ENCODE results near the gene SPPL3.
"Not testable (repeated sequence)": the region's sequence is repeated elsewhere in the genome, so short reads cannot be mapped to it uniquely, and the experiment has no call there.

SPPL3 gene, protein sequence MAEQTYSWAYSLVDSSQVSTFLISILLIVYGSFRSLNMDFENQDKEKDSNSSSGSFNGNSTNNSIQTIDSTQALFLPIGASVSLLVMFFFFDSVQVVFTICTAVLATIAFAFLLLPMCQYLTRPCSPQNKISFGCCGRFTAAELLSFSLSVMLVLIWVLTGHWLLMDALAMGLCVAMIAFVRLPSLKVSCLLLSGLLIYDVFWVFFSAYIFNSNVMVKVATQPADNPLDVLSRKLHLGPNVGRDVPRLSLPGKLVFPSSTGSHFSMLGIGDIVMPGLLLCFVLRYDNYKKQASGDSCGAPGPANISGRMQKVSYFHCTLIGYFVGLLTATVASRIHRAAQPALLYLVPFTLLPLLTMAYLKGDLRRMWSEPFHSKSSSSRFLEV

GRCh38 chr12:120904197-120904773, at the start of gene SPPL3:
TSS of gene SPPL3 (minus strand) at chr12:120904358. CDS start at chr12:120903867, 491 bp downstream.
- peak; percentile 98 for DNase-seq

DNA sequence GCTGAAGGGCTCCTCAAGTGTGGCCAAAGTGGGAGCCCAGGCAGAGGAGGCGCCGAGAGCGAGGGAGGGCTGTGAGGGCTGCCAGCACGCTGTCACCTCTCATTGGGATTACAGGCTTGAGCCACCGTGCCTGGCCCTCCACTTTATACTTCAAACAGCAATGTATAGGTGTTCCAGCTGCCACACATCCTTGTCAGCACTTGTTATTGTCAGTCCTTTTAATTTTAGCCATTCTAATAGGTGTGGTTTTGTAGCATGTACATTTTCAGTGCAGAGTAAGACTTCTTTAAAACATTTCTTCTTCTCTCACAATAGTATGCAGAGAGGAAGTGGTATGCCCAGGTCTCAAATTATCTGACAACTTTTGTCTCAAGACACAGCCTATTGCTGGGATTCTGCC, 46.6 kb upstream of the SPPL3 start:
- no peak for DNase-seq

- DNase-seq: not testable (repeated sequence)
Observed at GRCh38 chr12:120950260-120950799, 46.2 kb upstream of the SPPL3 start.

DNA sequence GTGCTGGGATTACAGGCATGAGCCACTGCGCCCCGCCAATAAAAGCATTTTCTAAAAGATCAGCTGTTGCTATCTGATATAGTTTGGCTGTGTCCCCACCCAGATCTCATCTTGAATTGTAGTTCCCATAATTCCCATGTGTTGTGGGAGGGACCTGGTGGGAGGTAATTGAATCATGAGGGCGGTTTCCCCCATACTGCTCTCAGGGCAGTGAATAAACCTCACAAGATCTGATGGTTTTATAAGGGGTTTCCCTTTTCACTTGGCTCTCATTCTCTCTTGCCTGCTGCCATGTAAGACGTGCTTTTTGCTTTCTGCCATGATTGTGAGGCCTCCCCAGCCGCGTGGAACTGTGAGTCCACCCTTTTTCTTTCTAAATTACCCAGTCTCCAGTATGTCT, 41.4 kb upstream of the SPPL3 start:
- not testable (repeated sequence) for DNase-seq

GRCh38 chr12:120944645-120945217, 40.6 kb upstream of the SPPL3 start:
- DNase-seq: peak; percentile 86

DNA sequence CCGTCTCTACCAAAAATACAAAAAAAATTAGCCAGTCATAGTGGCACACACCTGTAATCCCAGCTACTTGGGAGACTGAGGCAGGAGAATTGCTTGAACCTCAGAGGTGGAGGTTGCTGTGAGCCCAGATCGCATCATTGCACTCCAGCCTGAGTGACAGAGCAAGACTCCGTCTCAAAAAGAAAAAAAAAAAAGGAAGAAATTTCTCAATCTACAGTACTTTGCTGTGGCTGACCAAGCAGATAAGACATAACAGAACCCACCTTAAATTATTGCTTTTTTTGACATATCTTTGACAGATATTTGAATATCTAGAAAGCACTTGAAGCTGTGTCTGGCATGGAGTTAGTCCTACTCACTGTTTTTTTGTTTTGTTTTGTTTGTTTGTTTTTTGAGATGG, 39.3 kb upstream of the SPPL3 start:
- no peak for DNase-seq

GRCh38 chr12:120941846-120942405, 37.8 kb upstream of the SPPL3 start:
- DNase-seq: no peak

- no peak for DNase-seq
Observed at GRCh38 chr12:120941412-120941811, 37.3 kb upstream of the SPPL3 start.

DNA sequence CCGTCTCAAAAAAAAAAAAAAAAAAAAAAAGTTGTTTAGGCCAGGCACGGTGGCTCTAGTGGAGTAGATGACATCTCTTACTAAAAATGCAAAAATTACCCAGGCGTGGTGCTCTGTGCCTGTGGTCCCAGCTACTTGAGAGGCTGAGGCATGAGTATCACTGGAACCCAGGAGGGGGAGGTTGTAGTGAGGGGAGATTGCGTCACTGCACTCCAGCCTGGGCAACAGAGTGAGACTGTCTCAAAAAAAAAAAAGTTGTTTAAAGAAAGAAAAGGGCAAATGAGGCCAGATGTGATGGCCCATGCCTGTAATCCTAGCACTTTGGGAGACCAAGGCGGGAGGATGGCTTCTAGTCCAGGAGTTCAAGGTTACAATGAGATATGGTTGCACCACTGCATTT, 36.6 kb upstream of the SPPL3 start:
- DNase-seq: no peak

DNA sequence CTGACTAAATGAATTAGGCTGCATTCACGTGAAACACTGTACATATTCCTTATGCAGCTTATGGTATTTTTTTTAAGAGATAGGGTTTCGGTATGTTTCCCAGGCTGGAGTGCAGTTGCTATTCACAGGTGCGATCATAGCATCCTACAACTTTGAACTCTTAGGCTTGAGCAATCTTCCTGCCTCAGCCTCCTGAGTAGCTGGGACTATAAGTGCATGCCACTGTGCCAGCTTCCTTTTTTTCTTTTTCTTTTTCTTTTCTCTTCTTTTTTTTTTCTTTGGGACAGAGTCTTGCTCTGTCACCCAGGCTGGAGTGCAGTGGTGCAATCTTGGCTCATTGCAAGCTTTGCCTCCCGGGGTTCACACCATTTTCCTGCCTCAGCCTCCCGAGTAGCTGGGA, 35.8 kb upstream of the SPPL3 start:
- DNase-seq: no peak

- DNase-seq: no peak
Observed at GRCh38 chr12:120939523-120939922, 35.4 kb upstream of the SPPL3 start.

GRCh38 chr12:120938496-120938895, 34.3 kb upstream of the SPPL3 start:
- no peak for DNase-seq

DNA sequence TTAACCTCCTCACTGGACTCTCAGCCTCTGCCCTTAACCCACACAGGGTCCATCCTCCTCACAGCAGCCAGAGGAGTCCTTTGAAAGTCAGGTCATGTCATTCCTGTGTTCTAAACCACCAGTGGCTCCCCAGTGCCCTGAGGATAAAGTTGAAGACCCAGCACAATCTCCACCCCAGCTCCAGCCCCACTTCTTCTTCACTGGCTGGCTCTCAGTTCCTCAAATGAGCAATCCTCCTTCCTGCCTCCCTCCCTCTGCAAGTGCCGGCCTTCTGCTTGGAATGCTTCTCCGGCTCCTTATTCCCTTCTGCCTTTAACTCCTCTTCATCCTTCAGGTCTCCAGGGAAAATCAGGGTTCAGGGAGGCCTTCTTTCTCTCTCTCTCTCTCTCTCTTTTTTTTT, 32.0 kb upstream of the SPPL3 start:
- no peak for DNase-seq

DNA sequence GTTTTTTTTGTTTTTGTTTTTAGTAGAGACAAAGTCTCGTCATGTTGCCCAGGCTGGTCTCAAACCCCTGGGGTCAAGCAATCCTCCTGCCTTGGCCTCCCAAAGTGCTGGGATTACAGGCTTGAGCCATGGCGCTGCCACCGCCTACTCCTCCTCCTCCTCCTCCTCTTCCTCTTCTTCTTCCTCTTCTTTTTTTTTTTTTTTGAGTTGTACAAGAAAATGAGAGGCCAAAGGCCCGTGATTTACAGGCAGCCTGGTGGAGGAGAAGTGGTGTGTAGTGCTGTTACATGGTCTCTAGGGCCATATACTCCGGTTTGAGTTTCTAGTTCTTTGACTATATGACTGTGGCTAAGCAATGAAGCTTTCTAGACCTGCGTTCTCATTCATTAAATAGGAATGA, 29.6 kb upstream of the SPPL3 start:
- no peak for DNase-seq

- no peak for DNase-seq
Observed at GRCh38 chr12:120932956-120933526, 28.9 kb upstream of the SPPL3 start.

DNA sequence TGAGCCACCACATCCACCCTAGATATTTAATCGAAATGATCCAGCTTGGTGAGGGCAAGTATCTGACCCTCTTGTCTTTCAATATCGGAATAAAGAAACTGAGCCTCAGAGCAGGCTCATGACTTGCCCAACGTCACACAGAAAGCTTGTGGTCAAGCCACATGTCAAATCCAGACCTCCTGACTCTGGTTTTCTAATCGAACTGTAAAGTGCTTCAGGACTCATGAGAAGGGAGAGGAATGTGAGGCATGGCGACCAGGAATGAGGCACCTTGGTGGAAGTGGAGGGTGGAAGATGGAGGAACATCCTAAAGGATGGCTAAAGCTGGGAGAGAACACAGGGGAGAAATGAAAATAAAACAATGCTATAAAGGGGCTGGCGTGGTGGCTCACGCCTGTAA, 27.9 kb upstream of the SPPL3 start:
- no peak for DNase-seq

GRCh38 chr12:120930032-120930431, 25.9 kb upstream of the SPPL3 start:
- DNase-seq: no peak

DNA sequence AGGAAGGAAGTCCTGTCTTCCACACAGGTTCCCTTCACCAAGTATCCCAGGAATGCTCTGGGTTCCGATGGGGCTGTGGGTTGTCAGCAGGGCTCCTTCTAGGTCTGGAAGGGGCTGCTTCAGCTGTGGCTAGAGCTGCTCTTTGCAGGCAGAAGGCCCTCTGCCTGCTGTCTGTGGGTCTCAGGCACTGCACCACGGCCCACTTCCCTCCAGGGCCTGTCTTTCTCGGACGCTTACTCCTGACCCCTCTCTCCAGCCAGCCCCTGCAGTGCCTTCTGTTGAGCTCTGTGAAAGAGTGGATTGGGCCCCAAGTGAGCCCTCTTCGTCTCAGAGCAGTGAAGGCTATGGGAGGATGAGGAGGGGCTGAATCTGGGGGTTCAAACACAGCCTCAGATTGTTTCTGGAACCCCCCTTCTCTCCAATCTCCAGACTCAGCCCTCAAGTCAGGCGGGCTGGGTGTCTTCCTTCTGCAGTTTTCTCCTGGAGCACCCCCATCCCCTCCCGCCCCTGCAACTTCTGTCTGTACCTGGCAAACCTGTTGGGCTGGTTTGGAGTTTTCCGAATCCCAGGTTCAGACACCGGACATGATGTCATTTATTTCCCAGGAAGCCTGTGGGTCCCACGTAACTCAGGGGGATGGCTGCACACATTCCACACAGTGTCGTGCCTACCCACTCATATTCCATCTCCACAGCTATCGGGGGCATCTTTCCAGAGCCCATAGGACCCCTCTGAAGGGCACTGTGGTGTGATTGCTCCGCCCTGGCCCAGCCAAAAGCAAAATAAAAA, 24.9 kb upstream of the SPPL3 start:
- DNase-seq: no peak

GRCh38 chr12:120925740-120926563, 21.8 kb upstream of the SPPL3 start:
- no peak for DNase-seq

GRCh38 chr12:120922279-120922678, 18.1 kb upstream of the SPPL3 start:
- DNase-seq: no peak

DNA sequence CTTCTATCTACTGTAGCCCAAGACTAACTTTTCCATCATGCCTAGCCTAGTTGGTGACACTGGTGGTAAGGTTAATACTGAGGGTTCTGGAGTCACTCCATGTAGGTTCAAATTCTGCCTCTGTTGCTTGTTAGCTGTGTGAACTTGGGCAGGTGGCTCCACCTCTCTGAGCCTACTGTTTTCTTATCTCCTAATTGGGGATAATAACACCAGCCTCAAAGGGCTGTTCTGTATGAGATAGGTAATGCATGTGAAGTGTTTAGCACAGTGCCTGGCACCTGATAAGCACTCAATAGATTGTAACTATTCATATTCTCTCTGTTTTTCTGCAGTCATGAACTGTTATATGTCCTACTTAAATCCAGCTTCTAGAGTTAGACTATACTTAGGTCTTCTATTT, 17.5 kb upstream of the SPPL3 start:
- DNase-seq: no peak

DNA sequence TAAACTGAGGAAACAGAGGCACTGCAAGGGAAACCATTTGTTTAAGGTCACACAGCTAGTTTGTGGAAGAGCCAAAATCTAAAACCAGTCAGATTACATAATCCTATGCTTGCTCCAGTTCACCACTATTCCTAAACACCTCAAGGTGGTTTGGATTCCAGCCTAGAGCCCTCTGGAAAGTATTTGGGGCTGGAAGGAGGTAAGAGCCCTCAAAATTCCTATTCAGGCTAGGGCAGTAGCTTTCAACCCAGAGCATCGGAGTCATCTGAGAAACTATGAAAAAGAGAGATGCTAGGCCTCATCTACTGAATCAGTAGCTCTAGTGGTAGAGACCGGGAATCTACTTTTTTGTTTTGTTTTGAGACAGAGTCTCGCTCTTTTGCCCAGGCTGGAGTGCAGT, 16.0 kb upstream of the SPPL3 start:
- DNase-seq: no peak
